Hepatocyte (in vitro differentiated cells): ENCODE results near the gene LMF1.

Experiments used
- EZH2 ChIP-seq: fragments of 200-600 bp; sonication (generic); IDR thresholded peaks from 2 replicates; pipeline ENCODE4 v1.6.1; 2016; ENCODE audit warnings: antibody characterized with exemption, mild to moderate bottlenecking, borderline replicate concordance
- EZH2phosphoT487 ChIP-seq: fragments of 200-600 bp; sonication (generic); IDR thresholded peaks from one replicate; pipeline ENCODE4 v1.6.1; 2018; ENCODE audit warnings: antibody characterized with exemption, mild to moderate bottlenecking, low read depth, moderate library complexity; ENCODE audit not compliant: unreplicated experiment, severe bottlenecking
- TF ChIP-seq, protein P1 (sequence below): fragments of 200-600 bp; sonication (generic); IDR thresholded peaks from 2 replicates; pipeline ENCODE4 v1.5.1; 2016; ENCODE audit warnings: antibody characterized with exemption, mild to moderate bottlenecking; ENCODE audit not compliant: poor library complexity

DNA sequence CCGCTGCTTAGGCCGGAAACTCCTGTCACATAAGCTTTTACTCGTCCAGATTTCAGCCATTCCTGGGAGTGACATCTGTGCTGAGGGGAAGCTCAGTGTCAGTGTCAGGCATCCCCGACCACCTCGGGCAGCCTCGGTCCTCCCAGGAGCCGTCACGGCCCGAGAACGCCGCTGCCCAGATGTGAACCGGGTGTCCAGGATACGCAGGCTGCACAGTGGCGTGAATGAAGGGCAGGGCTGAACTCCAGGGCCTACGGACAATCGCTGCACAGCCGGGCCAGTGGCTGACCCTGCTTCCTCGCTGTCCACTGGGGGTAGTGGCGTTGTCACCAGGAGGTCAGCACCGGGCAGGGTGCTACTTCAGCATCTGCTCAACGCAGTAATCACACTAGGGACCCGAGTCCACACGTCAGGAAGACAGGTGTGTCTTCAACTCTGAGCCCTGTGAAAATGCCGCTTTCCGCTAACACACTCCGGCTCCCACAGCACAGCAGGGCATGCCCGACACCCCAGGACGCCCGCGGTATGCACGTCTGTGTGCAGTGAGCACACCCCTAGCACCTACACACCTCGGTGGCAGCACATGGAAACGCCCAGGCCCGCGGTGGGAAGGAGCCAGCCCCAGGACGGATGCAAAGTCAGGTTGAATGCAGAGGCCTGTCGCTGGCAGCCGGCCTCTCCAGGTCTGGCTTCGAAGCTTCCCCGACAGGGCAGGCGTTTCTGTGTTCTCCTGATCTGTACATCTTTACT lies 3.1 kb downstream of the LMF1 start:
- TF ChIP-seq, protein P1, sequence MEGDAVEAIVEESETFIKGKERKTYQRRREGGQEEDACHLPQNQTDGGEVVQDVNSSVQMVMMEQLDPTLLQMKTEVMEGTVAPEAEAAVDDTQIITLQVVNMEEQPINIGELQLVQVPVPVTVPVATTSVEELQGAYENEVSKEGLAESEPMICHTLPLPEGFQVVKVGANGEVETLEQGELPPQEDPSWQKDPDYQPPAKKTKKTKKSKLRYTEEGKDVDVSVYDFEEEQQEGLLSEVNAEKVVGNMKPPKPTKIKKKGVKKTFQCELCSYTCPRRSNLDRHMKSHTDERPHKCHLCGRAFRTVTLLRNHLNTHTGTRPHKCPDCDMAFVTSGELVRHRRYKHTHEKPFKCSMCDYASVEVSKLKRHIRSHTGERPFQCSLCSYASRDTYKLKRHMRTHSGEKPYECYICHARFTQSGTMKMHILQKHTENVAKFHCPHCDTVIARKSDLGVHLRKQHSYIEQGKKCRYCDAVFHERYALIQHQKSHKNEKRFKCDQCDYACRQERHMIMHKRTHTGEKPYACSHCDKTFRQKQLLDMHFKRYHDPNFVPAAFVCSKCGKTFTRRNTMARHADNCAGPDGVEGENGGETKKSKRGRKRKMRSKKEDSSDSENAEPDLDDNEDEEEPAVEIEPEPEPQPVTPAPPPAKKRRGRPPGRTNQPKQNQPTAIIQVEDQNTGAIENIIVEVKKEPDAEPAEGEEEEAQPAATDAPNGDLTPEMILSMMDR, result no peak
- no peak for TF ChIP-seq EZH2
- TF ChIP-seq EZH2phosphoT487, result no peak
